Measurements from ENCODE around the gene UPP2. TPM values are rescaled to one million over a fixed set of nuclear protein-coding genes. Genes with fewer than 3 reads are reported as not detected.

Gene UPP2
- not detected in 2 replicates for total RNA-seq

- Mint-ChIP-seq H3K27me3 (ENCODE audit: low read depth) (no peaks in the 10 kb centered on the region), H3K4me1 (ENCODE audit: low read depth) (no peaks in the 10 kb centered on the region), H3K27ac (no peak within 1 kb of the TSS), H3K9me3 (no peaks in the 10 kb centered on the region), H3K36me3 (ENCODE audit: low read depth) (no peaks in the 10 kb centered on the region), H3K4me3 (ENCODE audit: low read depth) (no peak within 1 kb of the TSS)
- no peak for DNase-seq (ENCODE audit: low spot score)
- intact Hi-C loops (cut with micrococcal nuclease) = no loop called here
Observed at GRCh38 chr2:158101384-158101926, at the start of gene UPP2. TSS of gene UPP2 (plus strand) at chr2:158101876. CDS start at chr2:158102064, 188 bp downstream.

DNA sequence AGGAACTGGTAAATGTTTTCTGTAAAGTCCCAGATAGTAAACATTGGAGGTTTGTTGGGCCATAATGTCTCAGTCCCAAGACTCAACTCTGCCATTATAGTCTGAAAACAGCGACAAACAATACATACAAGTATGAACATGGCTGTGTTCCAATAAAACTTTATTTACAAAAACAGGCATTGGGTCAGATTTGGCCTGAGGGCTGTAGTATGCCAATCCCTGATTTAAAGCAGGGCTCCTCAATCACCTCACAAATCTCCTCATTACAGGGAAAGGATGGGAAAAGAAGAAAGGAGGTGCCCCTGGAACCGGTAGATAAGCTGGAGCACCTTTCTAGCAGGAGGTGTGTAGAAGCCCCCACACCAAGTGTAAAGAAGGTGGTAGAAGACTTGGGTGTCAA is 48.9 kb upstream of the UPP2 start:
- intact Hi-C loops (cut with micrococcal nuclease) = no loop called here
- no peak for DNase-seq (ENCODE audit: low spot score)
- Mint-ChIP-seq H3K4me3 (ENCODE audit: low read depth) (no peak overlapping the region), H3K27ac (no peak overlapping the region), H3K27me3 (ENCODE audit: low read depth) (peaks cover 12% of the 10 kb centered on the region), H3K4me1 (ENCODE audit: low read depth) (no peaks in the 10 kb centered on the region), H3K36me3 (ENCODE audit: low read depth) (no peaks in the 10 kb centered on the region), H3K9me3 (no peaks in the 10 kb centered on the region)

DNA sequence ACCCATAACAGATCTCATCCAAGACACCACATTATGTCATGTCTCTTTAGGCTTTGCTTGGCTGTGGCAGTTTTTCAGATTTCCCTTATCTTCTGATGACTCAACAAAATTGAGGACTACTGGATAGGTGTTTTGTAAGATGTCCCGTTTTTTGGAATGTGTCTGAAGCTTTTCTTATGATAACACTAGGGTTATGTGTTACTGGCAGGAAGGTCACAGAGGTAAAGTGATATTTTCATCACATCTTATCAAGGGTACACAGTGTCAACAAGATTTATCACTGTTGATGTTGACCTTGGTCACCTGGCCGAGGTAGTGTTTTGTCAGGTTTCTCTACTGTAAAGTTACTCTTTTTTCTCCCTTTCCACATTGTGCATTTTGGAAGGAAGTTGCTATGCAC is 44.8 kb upstream of the UPP2 start:
- Mint-ChIP-seq H3K4me3 (ENCODE audit: low read depth) (no peak overlapping the region), H3K4me1 (ENCODE audit: low read depth) (no peaks in the 10 kb centered on the region), H3K27ac (no peak overlapping the region), H3K36me3 (ENCODE audit: low read depth) (no peaks in the 10 kb centered on the region), H3K9me3 (no peaks in the 10 kb centered on the region), H3K27me3 (ENCODE audit: low read depth) (peaks cover 3% of the 10 kb centered on the region)
- intact Hi-C loops (cut with micrococcal nuclease) = no loop called here
- DNase-seq (ENCODE audit: low spot score) = no peak

- H3K27me3 Mint-ChIP-seq (ENCODE audit: low read depth) = peaks cover 3% of the 10 kb centered on the region
- H3K9me3 Mint-ChIP-seq = no peaks in the 10 kb centered on the region
- no peak overlapping the region for H3K27ac Mint-ChIP-seq
- H3K4me3 Mint-ChIP-seq (ENCODE audit: low read depth) = no peak overlapping the region
- DNase-seq (ENCODE audit: low spot score) = no peak
- H3K4me1 Mint-ChIP-seq (ENCODE audit: low read depth) = no peaks in the 10 kb centered on the region
- no peaks in the 10 kb centered on the region for H3K36me3 Mint-ChIP-seq (ENCODE audit: low read depth)
- intact Hi-C loops (cut with micrococcal nuclease) = no loop called here
Observed at GRCh38 chr2:158060160-158060834, 41.4 kb upstream of the UPP2 start.

GRCh38 chr2:158060835-158061435 is 40.7 kb upstream of the UPP2 start:
- intact Hi-C loops (cut with micrococcal nuclease) = no loop called here
- H3K9me3 Mint-ChIP-seq = no peaks in the 10 kb centered on the region
- no peak for DNase-seq (ENCODE audit: low spot score)
- H3K27me3 Mint-ChIP-seq (ENCODE audit: low read depth) = peaks cover 3% of the 10 kb centered on the region
- no peaks in the 10 kb centered on the region for H3K4me1 Mint-ChIP-seq (ENCODE audit: low read depth)
- H3K4me3 Mint-ChIP-seq (ENCODE audit: low read depth) = no peak overlapping the region
- H3K36me3 Mint-ChIP-seq (ENCODE audit: low read depth) = no peaks in the 10 kb centered on the region
- no peak overlapping the region for H3K27ac Mint-ChIP-seq

- Mint-ChIP-seq H3K27me3 (ENCODE audit: low read depth) (peaks cover 1% of the 10 kb centered on the region), H3K4me1 (ENCODE audit: low read depth) (no peaks in the 10 kb centered on the region), H3K36me3 (ENCODE audit: low read depth) (no peaks in the 10 kb centered on the region), H3K9me3 (no peaks in the 10 kb centered on the region), H3K4me3 (ENCODE audit: low read depth) (no peak overlapping the region), H3K27ac (no peak overlapping the region)
- DNase-seq (ENCODE audit: low spot score) = no peak
- intact Hi-C loops (cut with micrococcal nuclease) = no loop called here
Observed at GRCh38 chr2:158061763-158062162, 39.9 kb upstream of the UPP2 start.

GRCh38 chr2:158066046-158066713 is 35.5 kb upstream of the UPP2 start:
- H3K36me3 Mint-ChIP-seq (ENCODE audit: low read depth) = no peaks in the 10 kb centered on the region
- H3K27ac Mint-ChIP-seq = no peak overlapping the region
- no peaks in the 10 kb centered on the region for H3K27me3 Mint-ChIP-seq (ENCODE audit: low read depth)
- no peaks in the 10 kb centered on the region for H3K9me3 Mint-ChIP-seq
- no peaks in the 10 kb centered on the region for H3K4me1 Mint-ChIP-seq (ENCODE audit: low read depth)
- H3K4me3 Mint-ChIP-seq (ENCODE audit: low read depth) = no peak overlapping the region
- intact Hi-C loops (cut with micrococcal nuclease) = no loop called here
- DNase-seq (ENCODE audit: low spot score) = no peak

DNA sequence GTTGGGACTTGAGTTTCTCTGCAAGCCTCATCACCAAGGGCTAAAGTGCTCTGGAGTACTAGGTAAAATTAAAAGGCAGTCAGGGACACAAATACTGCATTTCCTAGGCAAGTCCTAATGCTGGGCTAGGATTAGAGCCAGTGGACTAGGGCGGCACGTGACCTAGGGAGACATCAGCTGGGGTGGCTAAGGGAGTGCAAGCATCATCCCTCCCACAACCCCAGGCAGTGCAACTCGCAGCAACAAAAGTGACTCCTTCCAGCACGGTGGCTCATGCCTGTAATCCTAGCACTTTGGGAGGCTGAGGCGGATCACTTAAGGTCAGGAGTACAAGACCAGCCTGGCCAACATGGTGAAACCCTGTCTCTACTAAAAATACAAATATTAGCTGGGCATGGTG is 30.7 kb upstream of the UPP2 start:
- DNase-seq (ENCODE audit: low spot score) = no peak
- Mint-ChIP-seq H3K36me3 (ENCODE audit: low read depth) (no peaks in the 10 kb centered on the region), H3K27me3 (ENCODE audit: low read depth) (peaks cover 2% of the 10 kb centered on the region), H3K4me3 (ENCODE audit: low read depth) (no peak overlapping the region), H3K27ac (no peak overlapping the region), H3K9me3 (no peaks in the 10 kb centered on the region), H3K4me1 (ENCODE audit: low read depth) (no peaks in the 10 kb centered on the region)
- intact Hi-C loops (cut with micrococcal nuclease) = no loop called here

DNA sequence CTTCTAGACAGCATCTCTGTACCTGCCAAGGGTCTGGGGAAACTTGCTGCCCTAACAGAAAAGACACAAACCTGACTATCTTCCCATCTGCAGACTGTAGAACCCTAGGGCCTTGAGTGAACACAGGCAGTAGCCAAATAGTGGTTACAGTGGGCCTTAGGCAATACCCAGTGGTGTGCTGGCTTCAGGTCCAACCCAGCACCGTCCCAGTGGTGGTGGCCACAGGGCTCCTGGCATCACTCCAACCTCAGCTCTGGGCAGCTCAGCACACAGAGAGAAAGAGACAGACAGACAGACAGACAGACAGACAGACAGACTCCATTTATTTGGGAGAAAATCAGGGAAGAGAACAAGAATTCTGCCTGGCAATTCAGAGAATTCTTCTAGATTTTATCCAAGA is 29.3 kb upstream of the UPP2 start:
- Mint-ChIP-seq H3K27ac (no peak overlapping the region), H3K27me3 (ENCODE audit: low read depth) (peaks cover 2% of the 10 kb centered on the region), H3K36me3 (ENCODE audit: low read depth) (no peaks in the 10 kb centered on the region), H3K4me3 (ENCODE audit: low read depth) (no peak overlapping the region), H3K9me3 (no peaks in the 10 kb centered on the region), H3K4me1 (ENCODE audit: low read depth) (no peaks in the 10 kb centered on the region)
- intact Hi-C loops (cut with micrococcal nuclease) = no loop called here
- no peak for DNase-seq (ENCODE audit: low spot score)

- no peak for DNase-seq (ENCODE audit: low spot score)
- H3K36me3 Mint-ChIP-seq (ENCODE audit: low read depth) = no peaks in the 10 kb centered on the region
- no peak overlapping the region for H3K27ac Mint-ChIP-seq
- no peak overlapping the region for H3K4me3 Mint-ChIP-seq (ENCODE audit: low read depth)
- H3K27me3 Mint-ChIP-seq (ENCODE audit: low read depth) = peaks cover 2% of the 10 kb centered on the region
- H3K4me1 Mint-ChIP-seq (ENCODE audit: low read depth) = no peaks in the 10 kb centered on the region
- intact Hi-C loops (cut with micrococcal nuclease) = no loop called here
- H3K9me3 Mint-ChIP-seq = no peaks in the 10 kb centered on the region
Observed at GRCh38 chr2:158079672-158080071, 22.0 kb upstream of the UPP2 start.

GRCh38 chr2:158088093-158088492 is 13.6 kb upstream of the UPP2 start:
- intact Hi-C loops (cut with micrococcal nuclease) = no loop called here
- no peak for DNase-seq (ENCODE audit: low spot score)
- no peaks in the 10 kb centered on the region for H3K36me3 Mint-ChIP-seq (ENCODE audit: low read depth)
- no peak overlapping the region for H3K4me3 Mint-ChIP-seq (ENCODE audit: low read depth)
- H3K27ac Mint-ChIP-seq = no peak overlapping the region
- H3K9me3 Mint-ChIP-seq = no peaks in the 10 kb centered on the region
- H3K4me1 Mint-ChIP-seq (ENCODE audit: low read depth) = no peaks in the 10 kb centered on the region
- no peaks in the 10 kb centered on the region for H3K27me3 Mint-ChIP-seq (ENCODE audit: low read depth)

- Mint-ChIP-seq H3K4me3 (ENCODE audit: low read depth) (no peak overlapping the region), H3K36me3 (ENCODE audit: low read depth) (no peaks in the 10 kb centered on the region), H3K9me3 (no peaks in the 10 kb centered on the region), H3K27me3 (ENCODE audit: low read depth) (no peaks in the 10 kb centered on the region), H3K4me1 (ENCODE audit: low read depth) (no peaks in the 10 kb centered on the region), H3K27ac (no peak overlapping the region)
- intact Hi-C loops (cut with micrococcal nuclease) = no loop called here
- DNase-seq (ENCODE audit: low spot score) = no peak
Observed at GRCh38 chr2:158089322-158089721, 12.4 kb upstream of the UPP2 start.

DNA sequence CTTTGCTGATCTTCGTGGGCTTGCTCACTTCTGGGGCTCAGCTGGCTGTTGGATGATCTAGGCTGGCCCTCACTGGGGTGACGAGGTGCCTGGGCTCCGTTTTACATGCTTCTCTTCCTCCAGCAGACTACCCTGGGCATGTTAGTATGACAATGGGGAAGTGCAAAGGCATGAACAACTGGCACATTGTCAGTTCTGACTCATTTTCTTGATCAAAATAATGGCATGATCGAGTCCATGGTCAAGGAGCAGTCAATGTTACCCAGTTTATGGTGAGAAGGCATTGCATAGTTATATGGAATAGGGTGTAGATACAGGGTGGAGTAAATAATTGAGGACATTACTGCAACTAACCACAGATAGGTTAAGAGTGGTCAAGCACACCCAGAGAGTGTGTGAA is 10.0 kb upstream of the UPP2 start:
- Mint-ChIP-seq H3K36me3 (ENCODE audit: low read depth) (no peaks in the 10 kb centered on the region), H3K27ac (no peak overlapping the region), H3K9me3 (no peaks in the 10 kb centered on the region), H3K4me3 (ENCODE audit: low read depth) (no peak overlapping the region), H3K27me3 (ENCODE audit: low read depth) (no peaks in the 10 kb centered on the region), H3K4me1 (ENCODE audit: low read depth) (no peaks in the 10 kb centered on the region)
- intact Hi-C loops (cut with micrococcal nuclease) = no loop called here
- DNase-seq (ENCODE audit: low spot score) = no peak
